GM21529 (cell line): ENCODE measurements around the gene SHH.

Source experiments
- ATAC-seq: cut with Tn5 transposase; IDR thresholded peaks from one replicate; pipeline ENCODE4 v1.9.1; 2021; ENCODE audit not compliant: unreplicated experiment

The SHH gene

GRCh38 chr7:155766386-155766785 is 45.9 kb downstream of the SHH start:
- no peak for ATAC-seq

DNA sequence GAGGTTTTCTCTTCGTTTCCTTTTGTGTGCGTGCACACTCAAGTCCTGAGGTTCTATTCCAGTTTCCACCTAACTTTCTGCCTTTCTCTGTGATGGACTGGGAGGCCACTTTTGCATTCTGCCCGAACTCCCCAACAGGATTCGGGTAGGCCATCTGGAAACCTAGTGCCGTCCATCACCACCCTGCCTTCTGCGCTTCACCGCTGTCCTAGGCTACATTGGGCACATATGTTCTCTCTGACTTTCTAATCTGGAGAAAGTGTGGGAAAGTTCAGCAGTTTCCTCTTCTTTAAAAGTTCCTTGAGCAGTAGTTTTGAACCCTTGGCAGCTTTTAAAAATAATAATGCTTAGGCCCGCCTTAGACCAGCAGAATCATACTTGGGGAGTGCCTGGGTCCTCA is 46.8 kb downstream of the SHH start:
- no peak for ATAC-seq

DNA sequence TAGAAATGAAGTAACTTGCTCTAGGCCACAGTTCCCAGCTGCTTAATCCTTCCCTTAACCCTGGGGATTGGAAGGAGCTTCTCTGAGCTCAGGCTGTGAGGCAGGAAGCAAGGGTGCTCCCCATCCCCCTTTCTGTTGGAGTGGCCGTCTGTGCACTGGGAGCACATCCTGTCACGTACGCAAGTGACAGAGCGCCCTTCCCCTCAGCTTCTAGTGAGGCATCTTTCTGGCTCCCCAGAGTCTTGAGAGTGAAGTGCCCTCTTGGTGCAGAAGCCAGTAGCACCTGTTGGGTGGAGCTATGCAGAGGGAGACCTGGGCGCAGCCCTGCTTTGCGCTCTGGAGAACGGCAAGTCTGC is 47.8 kb downstream of the SHH start:
- ATAC-seq = peak; percentile 39

GRCh38 chr7:155763691-155764437 is 48.4 kb downstream of the SHH start:
- ATAC-seq = peak; percentile 44

- no peak for ATAC-seq
Measured at GRCh38 chr7:155763122-155763521, 49.1 kb downstream of the SHH start.

DNA sequence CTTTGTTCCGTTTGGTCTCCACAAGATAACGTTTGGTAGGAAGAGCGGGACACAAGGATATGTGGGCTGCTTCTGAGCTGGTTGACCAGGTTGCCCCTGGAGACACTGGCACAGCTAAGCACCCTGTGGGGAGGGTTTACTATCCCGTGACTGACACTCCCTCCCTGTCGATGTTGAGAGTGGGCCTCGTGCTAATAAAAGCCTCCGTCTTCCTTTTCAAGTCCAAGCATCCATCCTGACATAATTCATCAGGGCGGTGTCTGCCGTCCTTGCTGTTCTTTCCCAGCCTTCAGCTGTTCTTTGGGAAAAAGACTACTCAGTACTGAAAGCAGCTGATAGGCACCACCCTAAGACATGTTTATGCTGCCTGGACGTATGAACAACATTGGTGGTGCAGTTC is 49.6 kb downstream of the SHH start:
- no peak for ATAC-seq

DNA sequence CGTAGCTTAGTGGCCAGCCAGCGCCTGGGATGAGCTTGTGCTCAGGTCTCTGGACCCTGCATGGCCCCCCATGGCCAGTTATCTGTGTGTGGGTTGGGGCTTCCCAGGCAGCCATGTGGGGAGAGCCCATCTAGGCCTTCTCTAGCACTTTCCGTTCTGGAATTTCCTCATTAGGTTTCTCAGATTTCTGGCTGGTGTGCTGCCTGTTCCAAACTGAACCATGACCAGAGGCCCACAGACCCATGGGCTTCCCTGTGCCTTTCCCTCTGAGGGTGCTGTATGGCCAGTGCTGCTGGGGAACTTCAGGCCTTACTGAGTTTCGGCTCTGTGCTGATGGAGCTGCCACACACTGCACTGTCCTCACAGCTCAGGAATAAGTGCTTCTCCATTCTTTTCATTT is 50.2 kb downstream of the SHH start:
- ATAC-seq = no peak

GRCh38 chr7:155761162-155761561 is 51.1 kb downstream of the SHH start:
- no peak for ATAC-seq

- no peak for ATAC-seq
Measured at GRCh38 chr7:155759740-155760430, 52.4 kb downstream of the SHH start.

DNA sequence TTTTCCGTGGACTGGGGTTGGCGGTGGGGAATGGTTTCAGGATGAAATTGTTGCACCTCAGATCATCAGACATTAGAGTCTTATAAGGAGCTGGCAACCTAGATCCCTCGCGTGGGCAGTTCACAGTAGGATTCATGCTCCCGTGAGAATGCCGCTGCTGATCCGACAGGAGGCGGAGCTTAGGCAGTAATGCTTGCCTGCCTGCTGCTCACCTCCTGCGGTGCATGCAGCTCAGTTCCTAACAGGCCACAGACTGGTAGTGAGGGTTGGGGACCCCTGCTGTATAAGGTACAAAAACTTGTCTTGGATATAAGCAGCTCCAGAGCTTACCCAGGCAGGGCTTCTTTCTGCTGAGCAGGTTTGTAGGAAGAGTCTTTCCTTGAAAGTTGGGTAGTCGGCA is 53.9 kb downstream of the SHH start:
- no peak for ATAC-seq

DNA sequence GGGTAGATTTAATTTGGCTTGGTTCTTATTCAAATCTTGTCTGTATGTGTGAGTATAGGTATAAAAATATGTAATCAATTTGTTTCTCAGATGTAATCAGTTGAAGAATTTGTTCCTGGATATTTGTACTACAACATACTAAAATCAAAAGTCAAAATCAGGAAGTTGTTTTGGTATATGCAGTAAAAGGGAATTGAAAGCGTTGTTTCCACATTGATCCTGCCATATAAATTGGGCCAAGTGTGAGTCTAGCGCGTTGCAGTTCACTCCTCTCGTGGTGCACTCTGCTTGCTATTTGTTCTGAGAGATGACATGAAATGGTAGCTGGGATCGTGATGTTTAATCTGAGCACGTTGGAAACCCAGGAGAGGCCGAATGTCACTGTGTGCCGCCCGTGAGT is 55.9 kb downstream of the SHH start:
- peak; percentile 22 for ATAC-seq

GRCh38 chr7:155755026-155755425 is 57.2 kb downstream of the SHH start:
- no peak for ATAC-seq

- ATAC-seq = no peak
Measured at GRCh38 chr7:155754165-155754564, 58.1 kb downstream of the SHH start.

GRCh38 chr7:155753446-155753965 is 58.8 kb downstream of the SHH start:
- peak; percentile 15 for ATAC-seq

DNA sequence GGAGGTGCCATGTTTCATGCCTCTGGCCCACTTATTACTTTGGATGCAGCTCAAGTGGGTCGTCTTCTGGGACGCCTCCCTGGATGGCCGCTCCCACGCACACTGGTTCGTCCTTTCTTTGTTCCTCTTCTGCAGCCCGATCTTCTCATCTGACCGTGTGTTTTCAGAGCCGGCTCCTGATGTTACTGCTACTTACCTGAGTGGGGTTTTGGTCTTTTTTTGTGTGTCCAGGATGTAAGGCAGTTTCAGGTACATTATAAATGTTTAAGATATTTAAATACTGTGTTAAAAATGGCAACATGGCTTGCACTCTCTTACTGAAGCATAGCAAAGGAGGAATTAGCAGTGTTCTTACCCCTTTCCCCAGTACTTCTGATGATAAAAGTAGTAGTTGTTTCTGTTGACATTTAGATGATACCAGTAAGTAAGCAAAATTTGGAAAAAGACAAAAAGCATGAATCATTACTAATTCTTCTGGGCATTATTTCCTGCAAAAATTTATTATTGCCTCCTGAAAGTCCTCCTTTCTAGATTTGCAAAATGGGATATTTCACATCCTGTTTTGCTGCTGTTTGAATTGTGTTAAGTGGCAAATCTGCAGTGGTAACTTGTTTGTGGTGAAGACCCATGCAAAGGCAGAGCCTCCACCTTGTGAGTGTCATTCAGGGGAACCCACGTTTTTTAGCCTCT is 59.4 kb downstream of the SHH start:
- peak; percentile 64 for ATAC-seq

GRCh38 chr7:155751409-155751808 is 60.9 kb downstream of the SHH start:
- no peak for ATAC-seq

DNA sequence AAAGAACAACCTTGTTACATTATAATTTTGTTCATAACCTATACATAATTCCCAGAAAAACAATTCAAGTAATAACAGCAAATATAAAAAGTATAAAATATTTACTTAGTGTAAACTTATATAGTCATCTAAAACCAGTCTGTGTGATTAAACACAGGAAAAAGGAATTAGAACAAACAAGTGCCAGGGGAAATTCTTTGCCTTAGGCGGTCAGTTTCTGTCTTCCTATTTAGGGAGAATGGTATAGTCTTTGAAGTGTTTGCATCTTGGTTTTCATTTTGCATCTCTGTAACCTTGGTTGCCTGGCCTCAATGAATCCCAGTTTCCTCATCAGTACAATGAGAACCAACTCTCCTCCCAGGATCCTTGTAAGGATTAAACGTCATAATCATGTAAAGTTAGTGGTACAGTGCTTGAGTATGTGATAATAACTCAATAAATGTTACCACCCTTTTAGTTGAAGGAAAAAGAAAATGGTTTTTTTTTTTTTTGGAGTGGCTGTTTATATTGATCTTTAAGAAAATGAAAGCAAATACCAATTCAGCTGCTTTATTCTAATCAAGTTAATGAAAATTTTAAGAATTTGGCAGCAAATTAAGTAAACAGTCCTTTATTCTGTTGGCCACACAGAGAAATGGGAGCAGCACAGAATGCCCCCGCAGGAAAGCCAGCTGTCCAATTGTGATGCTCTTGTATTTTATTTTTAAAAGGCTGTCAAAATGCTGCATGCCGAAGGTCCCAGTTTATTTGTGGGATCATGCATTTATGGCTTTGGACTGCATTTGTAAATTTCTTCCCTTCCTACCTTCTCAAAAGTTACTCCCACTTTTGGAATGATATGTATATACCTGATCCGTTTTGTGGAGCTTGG is 61.8 kb downstream of the SHH start:
- no peak for ATAC-seq
